ENCODE measurements around the gene MTFR1L. TPM values are rescaled to one million over a fixed set of nuclear protein-coding genes. Genes with fewer than 3 reads are reported as not detected.
A peak's percentile ranks its signal among the peaks of the same experiment; 100 is the strongest.

Gene MTFR1L
- total RNA-seq, 1 experiment from 2014 or later = 32.5 TPM

DNA sequence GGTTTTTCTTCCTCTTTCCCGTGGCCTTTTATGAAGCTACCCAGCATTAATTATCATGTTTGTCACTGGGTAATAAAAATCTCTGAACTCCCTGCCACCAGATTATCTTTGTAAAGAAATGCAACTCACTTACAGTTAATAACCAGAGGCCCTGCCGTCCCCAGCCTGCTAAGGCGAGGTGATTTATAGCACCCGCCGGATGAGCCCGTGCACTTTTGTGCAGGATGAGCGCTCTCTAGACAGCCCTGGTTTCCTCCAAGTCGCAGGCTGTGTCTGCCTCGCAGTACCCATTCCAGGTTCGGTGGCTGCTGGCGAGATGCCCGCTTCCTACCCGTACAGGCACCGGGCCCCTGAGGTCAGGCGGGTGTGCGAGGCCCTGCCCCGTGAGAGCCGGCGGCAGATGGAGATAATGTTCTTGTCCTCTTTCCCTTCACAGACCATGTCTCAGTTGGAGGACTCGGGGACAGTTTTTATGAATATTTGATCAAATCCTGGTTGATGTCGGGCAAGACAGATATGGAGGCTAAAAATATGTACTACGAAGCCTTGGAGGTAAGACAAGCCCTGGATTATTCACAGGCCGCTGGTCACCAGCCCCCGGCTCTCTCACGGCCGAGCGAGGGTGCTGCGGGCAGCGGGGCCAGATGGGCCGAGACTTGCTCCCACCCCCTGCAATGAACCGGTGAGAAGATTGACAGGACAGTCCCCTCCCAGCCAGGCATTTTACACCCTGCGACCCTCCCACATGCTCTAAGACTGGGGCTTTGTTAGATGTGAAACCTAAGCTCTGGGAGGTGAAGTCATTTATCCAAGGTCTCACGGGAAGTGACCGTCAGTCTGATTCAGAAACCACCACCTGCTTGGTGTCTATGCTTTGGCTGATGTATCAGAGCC is 48.3 kb upstream of the MTFR1L start:
- no peak overlapping the region for H3K4me2 ChIP-seq (ENCODE audit: insufficient read depth, insufficient read length, low read length)
- no peaks in the 10 kb centered on the region for H3K79me2 ChIP-seq (ENCODE audit: insufficient read depth, low read length)
- TF ChIP-seq CTCF (conservative IDR thresholded peaks at IDR 0.05) = no peak
- H2AK5ac ChIP-seq (ENCODE audit: insufficient read length, low read length) = no peak overlapping the region
- no peaks in the 10 kb centered on the region for H4K20me1 ChIP-seq (ENCODE audit: control insufficient read depth, insufficient read depth, insufficient read length)
- H3K27me3 ChIP-seq (ENCODE audit: insufficient read depth, low read length) = no peaks in the 10 kb centered on the region
- Mint-ChIP-seq H3K4me3 (no peak overlapping the region), H3K27me3 (ENCODE audit: low read depth) (no peaks in the 10 kb centered on the region), H3K36me3 (ENCODE audit: insufficient read depth in 1 of 3, low read depth in 3 of 3) (peaks cover 0 to 2% (median 0%) of the 10 kb centered on the region in 3 experiments; a peak in 2 of 7 replicates), H3K9me3 (no peaks in the 10 kb centered on the region), H3K4me1 (peaks cover 32 to 35% of the 10 kb centered on the region in 2 experiments), H3K27ac (peak overlapping the region in 1 of 3 experiments; percentile 17; a peak in 2 of 7 replicates)
- no peak overlapping the region for H3T11ph ChIP-seq (ENCODE audit: low read length)
- no peak overlapping the region for H2AFZ ChIP-seq (ENCODE audit: low read length)
- no peak overlapping the region for H4K91ac ChIP-seq (ENCODE audit: insufficient read length, low read depth, low read length)
- H2BK15ac ChIP-seq (ENCODE audit: low read depth, low read length) = no peak overlapping the region
- no peak overlapping the region for H4K8ac ChIP-seq (replicated peaks; ENCODE audit: insufficient read length, low read depth, low read length)
- H2BK12ac ChIP-seq (ENCODE audit: insufficient read length, low read depth, low read length) = no peak overlapping the region
- H3K27ac ChIP-seq (ENCODE audit: insufficient read length, low read depth, low read length) = no peak overlapping the region
- DNase-seq = peak; percentile 54
- H3K4ac ChIP-seq (ENCODE audit: low read depth, low read length) = no peak overlapping the region
- H3K23me2 ChIP-seq (ENCODE audit: insufficient read length, low read depth, low read length, poor library complexity, severe bottlenecking) = no peaks in the 10 kb centered on the region
- H2BK120ac ChIP-seq (ENCODE audit: low read depth, low read length, poor library complexity, severe bottlenecking) = no peak overlapping the region
- no peak overlapping the region for H3K56ac ChIP-seq (ENCODE audit: insufficient read length, low read depth, low read length)
- no peaks in the 10 kb centered on the region for H3K9me3 ChIP-seq (ENCODE audit: control insufficient read depth, low read depth, low read length)
- no peaks in the 10 kb centered on the region for H3K79me1 ChIP-seq (ENCODE audit: insufficient read depth, low read depth, low read length, poor library complexity, severe bottlenecking)
- 0 out of 2 replicates have a peak overlapping the region, but pooled peaks have one; percentile 72 for H3K14ac ChIP-seq (ENCODE audit: insufficient read depth, low read length)
- no peak overlapping the region for H2BK20ac ChIP-seq (ENCODE audit: low read depth, low read length, poor library complexity, severe bottlenecking)
- H3K23ac ChIP-seq (ENCODE audit: insufficient read length, low read depth, low read length) = no peak overlapping the region
- no peak overlapping the region for H4K5ac ChIP-seq (ENCODE audit: insufficient read length, low read depth, low read length)
- no peak overlapping the region for H3K9ac ChIP-seq (ENCODE audit: extremely low read depth, insufficient read length, low read length)
- H2BK5ac ChIP-seq (ENCODE audit: insufficient read length, low read length) = no peak overlapping the region
- H3K18ac ChIP-seq (ENCODE audit: insufficient read length, low read depth, low read length) = no peak overlapping the region
- WGBS (ENCODE audit: extremely low coverage, insufficient read length, low lambda C conversion rate) = no CpG with 5 or more reads among the region's 34 CpGs
- no peaks in the 10 kb centered on the region for H3K4me1 ChIP-seq (ENCODE audit: insufficient read depth, low read length)
